HG03342 (cell line): ENCODE measurements around the gene GPSM3.
"Not testable (repeated sequence)": the region's sequence is repeated elsewhere in the genome, so short reads cannot be mapped to it uniquely, and the experiment has no call there.

ENCODE experiments used
- ATAC-seq: cut with Tn5 transposase; IDR thresholded peaks from one replicate; pipeline ENCODE4 v1.9.1; 2021; ENCODE audit warnings: mild to moderate bottlenecking, moderate library complexity; ENCODE audit not compliant: unreplicated experiment

GPSM3 gene

GRCh38 chr6:32203426-32204267 lies 11.2 kb upstream of the GPSM3 start:
- no peak for ATAC-seq

GRCh38 chr6:32202186-32202585 lies 9.7 kb upstream of the GPSM3 start:
- no peak for ATAC-seq

GRCh38 chr6:32200711-32201475 lies 8.4 kb upstream of the GPSM3 start:
- ATAC-seq = no peak

- ATAC-seq = no peak
Measured at GRCh38 chr6:32198866-32199265, 6.4 kb upstream of the GPSM3 start.

GRCh38 chr6:32198345-32198696 lies 5.9 kb upstream of the GPSM3 start:
- no peak for ATAC-seq

GRCh38 chr6:32196682-32197616 lies 4.5 kb upstream of the GPSM3 start:
- no peak for ATAC-seq

- peak; percentile 23 for ATAC-seq
Measured at GRCh38 chr6:32195902-32196681, 3.6 kb upstream of the GPSM3 start.

- ATAC-seq = peak; percentile 71
Measured at GRCh38 chr6:32195652-32195901, 3.1 kb upstream of the GPSM3 start.

- no peak for ATAC-seq
Measured at GRCh38 chr6:32194825-32195651, 2.6 kb upstream of the GPSM3 start.

GRCh38 chr6:32194388-32194787 lies 1.9 kb upstream of the GPSM3 start:
- ATAC-seq = no peak

- not testable (repeated sequence) for ATAC-seq
Measured at GRCh38 chr6:32193096-32193495, 653 bp upstream of the GPSM3 start.

- ATAC-seq = no peak
Measured at GRCh38 chr6:32191696-32192607, 491 bp downstream of the GPSM3 start.

GRCh38 chr6:32190911-32191677 lies 1.3 kb downstream of the GPSM3 start:
- ATAC-seq = no peak

- ATAC-seq = peak; percentile 42
Measured at GRCh38 chr6:32190054-32190851, 2.2 kb downstream of the GPSM3 start, which contains the start of gene PBX2. TSS of gene PBX2 (minus strand) at chr6:32190202. CDS start at chr6:32189915, 287 bp downstream.

GRCh38 chr6:32189742-32190053 lies 2.7 kb downstream of the GPSM3 start:
- ATAC-seq = no peak

- ATAC-seq = no peak
Measured at GRCh38 chr6:32189069-32189741, 3.2 kb downstream of the GPSM3 start.
